Endothelial cell of umbilical vein (primary cell): ENCODE results near the gene SNAPIN.

ENCODE experiments used
- EZH2 ChIP-seq: IDR thresholded peaks from 2 replicates; pipeline ENCODE4 v1.6.1; 2012; ENCODE audit warnings: borderline replicate concordance, low read depth, mild to moderate bottlenecking, moderate library complexity, low read length, inconsistent platforms; ENCODE audit not compliant: severe bottlenecking
- POLR2A ChIP-seq: IDR thresholded peaks from 2 replicates; pipeline ENCODE4 v1.6.1; 2012; ENCODE audit warnings: low read depth, mild to moderate bottlenecking, control low read depth, low read length
- POLR2AphosphoS5 ChIP-seq: IDR thresholded peaks from 2 replicates; pipeline ENCODE4 v1.6.1; 2012; ENCODE audit warnings: low read depth, mild to moderate bottlenecking, control low read depth, low read length, moderate library complexity; ENCODE audit not compliant: insufficient read depth
- TF ChIP-seq, protein P1 (sequence below), 2 donors: IDR thresholded peaks; 1 replicate in 1 of 2; 2 replicates in 1 of 2; pipeline ENCODE4 v1.5.1; 2011; ENCODE audit warnings: low read length in 2 of 2, mild to moderate bottlenecking in 2 of 2, moderate library complexity in 2 of 2, control low read depth in 1 of 2, inconsistent platforms in 1 of 2, low read depth in 1 of 2; ENCODE audit not compliant: insufficient read depth in 1 of 2; ENCODE audit errors: extremely low read depth in 1 of 2
- TF ChIP-seq, protein P2 (sequence below): IDR thresholded peaks from 2 replicates; pipeline ENCODE4 v1.6.1; 2011; ENCODE audit not compliant: insufficient read depth, insufficient read length

DNA sequence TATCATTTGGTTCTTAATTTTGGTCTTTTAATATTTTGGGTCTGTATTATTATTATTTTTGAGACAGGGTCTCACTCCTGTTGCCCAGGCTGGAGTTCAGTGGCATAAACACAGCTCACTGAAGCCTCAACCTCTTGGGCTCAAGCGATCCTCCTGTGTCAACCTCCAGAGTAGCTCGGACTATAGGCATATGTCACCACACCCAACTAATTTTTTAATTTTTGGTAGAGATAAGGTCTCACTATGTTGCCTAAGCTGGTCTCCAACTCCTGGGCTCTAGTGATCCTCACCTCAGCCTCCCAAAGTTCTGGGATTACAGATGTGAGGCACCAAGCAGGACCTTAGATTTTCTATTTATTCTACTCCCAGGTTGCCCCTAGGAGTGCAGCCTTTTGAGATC lies 15.0 kb downstream of the SNAPIN start:
- no peak for TF ChIP-seq POLR2A
- no peak for TF ChIP-seq EZH2
- TF ChIP-seq, protein P1, sequence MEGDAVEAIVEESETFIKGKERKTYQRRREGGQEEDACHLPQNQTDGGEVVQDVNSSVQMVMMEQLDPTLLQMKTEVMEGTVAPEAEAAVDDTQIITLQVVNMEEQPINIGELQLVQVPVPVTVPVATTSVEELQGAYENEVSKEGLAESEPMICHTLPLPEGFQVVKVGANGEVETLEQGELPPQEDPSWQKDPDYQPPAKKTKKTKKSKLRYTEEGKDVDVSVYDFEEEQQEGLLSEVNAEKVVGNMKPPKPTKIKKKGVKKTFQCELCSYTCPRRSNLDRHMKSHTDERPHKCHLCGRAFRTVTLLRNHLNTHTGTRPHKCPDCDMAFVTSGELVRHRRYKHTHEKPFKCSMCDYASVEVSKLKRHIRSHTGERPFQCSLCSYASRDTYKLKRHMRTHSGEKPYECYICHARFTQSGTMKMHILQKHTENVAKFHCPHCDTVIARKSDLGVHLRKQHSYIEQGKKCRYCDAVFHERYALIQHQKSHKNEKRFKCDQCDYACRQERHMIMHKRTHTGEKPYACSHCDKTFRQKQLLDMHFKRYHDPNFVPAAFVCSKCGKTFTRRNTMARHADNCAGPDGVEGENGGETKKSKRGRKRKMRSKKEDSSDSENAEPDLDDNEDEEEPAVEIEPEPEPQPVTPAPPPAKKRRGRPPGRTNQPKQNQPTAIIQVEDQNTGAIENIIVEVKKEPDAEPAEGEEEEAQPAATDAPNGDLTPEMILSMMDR (IDR thresholded peaks at IDR 0.05; ENCODE audit: extremely low read depth in 1 of 2, insufficient read depth in 1 of 2, low read depth in 1 of 2, low read length in 2 of 2), result no peak
- no peak for TF ChIP-seq POLR2AphosphoS5
- TF ChIP-seq, protein P2, sequence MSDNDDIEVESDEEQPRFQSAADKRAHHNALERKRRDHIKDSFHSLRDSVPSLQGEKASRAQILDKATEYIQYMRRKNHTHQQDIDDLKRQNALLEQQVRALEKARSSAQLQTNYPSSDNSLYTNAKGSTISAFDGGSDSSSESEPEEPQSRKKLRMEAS, result no peak
